HG03066 (cell line): ENCODE measurements around the gene TMEM184A.
"Not testable (repeated sequence)": the region's sequence is repeated elsewhere in the genome, so short reads cannot be mapped to it uniquely, and the experiment has no call there.

Experiments
- ATAC-seq: cut with Tn5 transposase; IDR thresholded peaks from one replicate; pipeline ENCODE4 v1.9.1; 2021; ENCODE audit warnings: low read depth; ENCODE audit not compliant: unreplicated experiment

Gene TMEM184A

GRCh38 chr7:1590887-1591286 is 34.9 kb upstream of the TMEM184A start:
- ATAC-seq: no peak

GRCh38 chr7:1590476-1590875 is 34.5 kb upstream of the TMEM184A start:
- ATAC-seq: no peak

- ATAC-seq: no peak
These were observed 33.0 kb upstream of the TMEM184A start for GRCh38 chr7:1588978-1589377.

- ATAC-seq: no peak
These were observed 31.7 kb upstream of the TMEM184A start for GRCh38 chr7:1587738-1588137.

- no peak for ATAC-seq
These were observed 31.1 kb upstream of the TMEM184A start for GRCh38 chr7:1586827-1587705.

GRCh38 chr7:1586126-1586826 is 30.3 kb upstream of the TMEM184A start:
- no peak for ATAC-seq

GRCh38 chr7:1585142-1585981 is 29.4 kb upstream of the TMEM184A start:
- no peak for ATAC-seq

- no peak for ATAC-seq
These were observed 28.7 kb upstream of the TMEM184A start for GRCh38 chr7:1584700-1585099.

- ATAC-seq: not testable (repeated sequence)
These were observed 27.4 kb upstream of the TMEM184A start for GRCh38 chr7:1583241-1583930.

- no peak for ATAC-seq
These were observed 24.5 kb upstream of the TMEM184A start for GRCh38 chr7:1580422-1581030.

- ATAC-seq: no peak
These were observed 23.7 kb upstream of the TMEM184A start for GRCh38 chr7:1579481-1580421.

- no peak for ATAC-seq
These were observed 22.5 kb upstream of the TMEM184A start for GRCh38 chr7:1578513-1578912.

GRCh38 chr7:1576521-1577253 is 20.7 kb upstream of the TMEM184A start:
- ATAC-seq: no peak

- ATAC-seq: no peak
These were observed 19.8 kb upstream of the TMEM184A start for GRCh38 chr7:1575809-1576208.

GRCh38 chr7:1572111-1572822 is 16.3 kb upstream of the TMEM184A start:
- no peak for ATAC-seq

- ATAC-seq: peak; percentile 84
These were observed 14.0 kb upstream of the TMEM184A start, which contains the start of gene PSMG3 for GRCh38 chr7:1569833-1570632. Gene PSMG3, minus strand, starts transcription at chr7:1570032. Its CDS starts 693 bp downstream, at chr7:1569339.

- ATAC-seq: no peak
These were observed 13.4 kb upstream of the TMEM184A start for GRCh38 chr7:1569440-1569832.
